Measurements from ENCODE around the gene PPP1R9A. TPM values are rescaled to one million over a fixed set of nuclear protein-coding genes. Genes with fewer than 3 reads are reported as not detected.

PPP1R9A gene
- total RNA-seq = 0.81 and 15.9 TPM in 2 replicates

GRCh38 chr7:94907026-94907810, at the start of gene PPP1R9A:
Gene PPP1R9A, plus strand, starts transcription at chr7:94907594. Its CDS starts 2,520 bp downstream, at chr7:94910114.

GRCh38 chr7:95324431-95324830, 417.0 kb downstream of the PPP1R9A start, which contains the start of gene PON1:
Gene PON1, minus strand, starts transcription at chr7:95324532. Its CDS starts 57 bp downstream, at chr7:95324475.

Measured in bladder microvascular endothelial cell (primary cell).